T-helper 17 cell (primary cell): ENCODE results near the gene BCAT1. TPM values are rescaled to one million over a fixed set of nuclear protein-coding genes. Genes with fewer than 3 reads are reported as not detected.
A peak's percentile ranks its signal among the peaks of the same experiment; 100 is the strongest.
"Not testable (repeated sequence)": the region's sequence is repeated elsewhere in the genome, so short reads cannot be mapped to it uniquely, and the experiment has no call there.

Source experiments
- ATAC-seq: fragments of 150-1000 bp; cut with Tn5 transposase; 2 replicates; pipeline ENCODE4 v1.10.0; 2021; ENCODE audit warnings: mild to moderate bottlenecking, moderate library complexity
- DNase-seq, 3 donors: peaks; one replicate each; pipeline versions ENCODE4 v3.0.0 to v3.0.0-alpha.2; 2020 to 2021
- H3K9me3 ChIP-seq: one replicate; pipeline ENCODE4 v1.7.0; 2013; ENCODE audit warnings: low read length, mild to moderate bottlenecking; ENCODE audit not compliant: control insufficient read depth, poor library complexity, severe bottlenecking
- H3K27ac Mint-ChIP-seq: one replicate; pipeline ENCODE4 v1.8.0; 2022; ENCODE audit warnings: mild to moderate bottlenecking, moderate library complexity, mixed read lengths
- H3K27me3 Mint-ChIP-seq: one replicate; pipeline ENCODE4 v1.8.0; 2022; ENCODE audit warnings: mixed read lengths
- H3K36me3 Mint-ChIP-seq: one replicate; pipeline ENCODE4 v1.8.0; 2022; ENCODE audit warnings: low read depth, mixed read lengths
- H3K4me1 Mint-ChIP-seq: one replicate; pipeline ENCODE4 v1.8.0; 2022; ENCODE audit warnings: mild to moderate bottlenecking, mixed read lengths
- H3K4me3 Mint-ChIP-seq: one replicate; pipeline ENCODE4 v1.8.0; 2022; ENCODE audit warnings: mild to moderate bottlenecking, moderate library complexity, mixed read lengths
- total RNA-seq, 4 donors: library from RNA in 2 of 4; stranded (reverse) in 2 of 4; gene quantifications; one replicate each; pipeline ENCODE4 v1.2.3 and lab custom pipeline; 2022 to 2026

The BCAT1 gene
- total RNA-seq, 2 donors from 2014 or later, result 1.1 to 1.6 TPM

GRCh38 chr12:24815114-24815423 is 133.8 kb downstream of the BCAT1 start:
- peak overlapping the region; percentile 86 for H3K4me3 Mint-ChIP-seq
- H3K9me3 ChIP-seq, result no peaks in the 10 kb centered on the region
- H3K36me3 Mint-ChIP-seq, result no peaks in the 10 kb centered on the region
- peaks cover 21% of the 10 kb centered on the region for H3K4me1 Mint-ChIP-seq
- ATAC-seq, result no peak
- no peak for DNase-seq
- H3K27me3 Mint-ChIP-seq, result peaks cover 10% of the 10 kb centered on the region
- peak overlapping the region; percentile 69 for H3K27ac Mint-ChIP-seq

- DNase-seq (no peak), ATAC-seq (no peak)
- peak overlapping the region; percentile 69 for H3K27ac Mint-ChIP-seq
Measured at GRCh38 chr12:24814379-24815113, 134.4 kb downstream of the BCAT1 start.

DNA sequence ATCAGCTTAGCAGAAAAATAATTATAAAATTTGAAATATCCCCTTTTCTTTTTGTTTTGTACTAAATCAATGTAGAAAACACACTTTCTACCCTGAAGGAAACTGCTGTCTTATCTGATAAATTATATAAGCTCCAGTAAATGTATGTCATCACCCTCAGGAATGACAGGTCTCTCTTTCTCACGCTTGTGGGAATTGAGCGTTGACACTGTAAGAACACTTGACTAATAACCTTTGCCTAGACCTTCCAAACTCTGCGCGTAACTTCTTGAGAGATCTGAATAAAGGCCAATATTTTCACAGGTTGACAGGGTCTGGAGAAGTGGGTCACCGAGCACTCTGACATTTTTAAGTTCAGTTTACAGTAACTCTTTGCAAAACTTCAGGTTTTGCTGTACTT is 138.5 kb downstream of the BCAT1 start:
- H3K27me3 Mint-ChIP-seq, result peaks cover 10% of the 10 kb centered on the region
- ATAC-seq (no peak), DNase-seq (no peak)
- H3K4me3 Mint-ChIP-seq, result no peak overlapping the region
- no peaks in the 10 kb centered on the region for H3K36me3 Mint-ChIP-seq
- peaks cover 17% of the 10 kb centered on the region for H3K4me1 Mint-ChIP-seq
- no peak overlapping the region for H3K27ac Mint-ChIP-seq
- H3K9me3 ChIP-seq, result no peaks in the 10 kb centered on the region

More at GRCh38 chr12:24814379-24815113, 134.4 kb downstream of the BCAT1 start:
- no peaks in the 10 kb centered on the region for H3K9me3 ChIP-seq
- H3K27me3 Mint-ChIP-seq, result peaks cover 10% of the 10 kb centered on the region
- no peaks in the 10 kb centered on the region for H3K36me3 Mint-ChIP-seq
- peak overlapping the region; percentile 86 for H3K4me3 Mint-ChIP-seq
- H3K4me1 Mint-ChIP-seq, result peaks cover 21% of the 10 kb centered on the region

DNA sequence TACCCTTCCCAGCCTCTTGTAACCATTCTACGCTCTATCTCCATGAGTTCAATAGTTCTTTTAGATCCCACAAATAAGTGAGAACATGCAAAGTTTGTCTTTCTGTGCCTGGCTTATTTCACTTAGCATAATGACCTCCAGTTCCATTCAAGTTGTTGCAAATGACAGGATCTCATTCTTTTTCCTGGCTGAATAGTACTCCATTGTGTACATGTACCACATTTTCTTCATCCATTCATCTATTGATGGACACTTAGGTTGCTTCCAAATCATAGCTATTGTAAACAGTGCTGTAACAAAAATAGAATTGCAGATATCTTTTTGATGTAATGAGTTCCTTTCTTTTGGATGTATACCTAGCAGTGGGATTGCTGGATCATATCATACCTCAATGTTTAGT is 139.6 kb downstream of the BCAT1 start:
- H3K27me3 Mint-ChIP-seq, result peaks cover 10% of the 10 kb centered on the region
- not testable (repeated sequence) for H3K27ac Mint-ChIP-seq, H3K36me3 Mint-ChIP-seq, H3K4me3 Mint-ChIP-seq, H3K9me3 ChIP-seq, DNase-seq, ATAC-seq
- peaks cover 15% of the 10 kb centered on the region for H3K4me1 Mint-ChIP-seq

GRCh38 chr12:24808651-24809050 is 140.2 kb downstream of the BCAT1 start:
- no peak overlapping the region for H3K4me3 Mint-ChIP-seq
- H3K27ac Mint-ChIP-seq, result no peak overlapping the region
- no peaks in the 10 kb centered on the region for H3K36me3 Mint-ChIP-seq
- H3K4me1 Mint-ChIP-seq, result peaks cover 8% of the 10 kb centered on the region
- peaks cover 10% of the 10 kb centered on the region for H3K27me3 Mint-ChIP-seq
- no peaks in the 10 kb centered on the region for H3K9me3 ChIP-seq
- DNase-seq (no peak), ATAC-seq (no peak)

- peaks cover 10% of the 10 kb centered on the region for H3K27me3 Mint-ChIP-seq
- no peak for DNase-seq
- no peak for ATAC-seq
- H3K36me3 Mint-ChIP-seq, result no peaks in the 10 kb centered on the region
- no peaks in the 10 kb centered on the region for H3K9me3 ChIP-seq
- H3K4me3 Mint-ChIP-seq, result no peak overlapping the region
- H3K4me1 Mint-ChIP-seq, result no peaks in the 10 kb centered on the region
- H3K27ac Mint-ChIP-seq, result no peak overlapping the region
Measured at GRCh38 chr12:24806386-24806785, 142.5 kb downstream of the BCAT1 start.

GRCh38 chr12:24803430-24804245 is 145.3 kb downstream of the BCAT1 start:
- ATAC-seq (no peak), DNase-seq (no peak)
- H3K4me3 Mint-ChIP-seq, result no peak overlapping the region
- no peaks in the 10 kb centered on the region for H3K27me3 Mint-ChIP-seq
- no peak overlapping the region for H3K27ac Mint-ChIP-seq
- no peaks in the 10 kb centered on the region for H3K4me1 Mint-ChIP-seq
- H3K9me3 ChIP-seq, result no peaks in the 10 kb centered on the region
- no peaks in the 10 kb centered on the region for H3K36me3 Mint-ChIP-seq

- ATAC-seq, result peak; percentile 18
- Mint-ChIP-seq H3K36me3 (no peaks in the 10 kb centered on the region), H3K4me1 (peaks cover 7% of the 10 kb centered on the region), H3K27me3 (no peaks in the 10 kb centered on the region), H3K27ac (no peak overlapping the region), H3K4me3 (no peak overlapping the region)
- H3K9me3 ChIP-seq, result no peaks in the 10 kb centered on the region
- DNase-seq, result no peak
Measured at GRCh38 chr12:24798335-24798734, 150.6 kb downstream of the BCAT1 start.

DNA sequence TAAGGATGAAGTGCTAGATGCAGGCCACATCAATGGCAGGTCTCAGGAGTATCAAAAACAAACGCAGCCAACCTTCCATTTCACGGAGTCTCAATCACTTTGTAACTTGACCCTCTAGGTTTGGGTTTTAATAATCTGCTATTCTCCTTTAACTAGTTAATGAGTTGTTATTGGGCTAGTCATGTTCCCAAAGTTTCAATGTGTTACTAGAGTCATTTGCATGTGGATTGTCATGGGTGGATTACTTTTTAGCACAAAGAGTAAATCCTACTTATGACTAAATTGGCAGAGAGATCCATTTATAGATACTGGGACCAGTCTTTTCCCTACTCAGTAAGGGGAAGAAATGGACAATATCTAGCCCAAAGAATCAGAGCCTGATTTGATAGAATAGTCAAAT is 151.0 kb downstream of the BCAT1 start:
- ATAC-seq, result no peak
- no peak for DNase-seq
- no peaks in the 10 kb centered on the region for H3K9me3 ChIP-seq
- Mint-ChIP-seq H3K4me3 (no peak overlapping the region), H3K27me3 (no peaks in the 10 kb centered on the region), H3K27ac (no peak overlapping the region), H3K36me3 (no peaks in the 10 kb centered on the region), H3K4me1 (peaks cover 10% of the 10 kb centered on the region)

DNA sequence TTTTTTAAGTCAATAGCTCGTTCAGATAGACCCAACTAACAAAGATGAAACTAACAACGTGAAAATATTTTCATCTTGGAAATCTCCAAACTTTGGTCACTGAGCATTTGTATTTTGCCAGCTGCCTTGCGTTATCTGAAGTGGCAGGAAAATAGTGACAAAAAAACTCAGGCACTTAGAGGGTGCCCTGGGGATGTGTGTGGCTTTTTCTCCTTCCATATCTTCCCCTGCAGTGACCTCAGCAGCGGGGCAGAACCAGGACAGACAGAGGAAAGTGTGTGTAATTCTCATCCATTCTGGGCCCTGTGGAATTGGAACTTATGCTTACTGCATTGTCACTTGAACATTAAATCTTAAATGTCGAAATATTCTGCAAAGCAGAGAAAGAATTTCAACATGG is 152.0 kb downstream of the BCAT1 start:
- H3K4me3 Mint-ChIP-seq, result no peak overlapping the region

DNA sequence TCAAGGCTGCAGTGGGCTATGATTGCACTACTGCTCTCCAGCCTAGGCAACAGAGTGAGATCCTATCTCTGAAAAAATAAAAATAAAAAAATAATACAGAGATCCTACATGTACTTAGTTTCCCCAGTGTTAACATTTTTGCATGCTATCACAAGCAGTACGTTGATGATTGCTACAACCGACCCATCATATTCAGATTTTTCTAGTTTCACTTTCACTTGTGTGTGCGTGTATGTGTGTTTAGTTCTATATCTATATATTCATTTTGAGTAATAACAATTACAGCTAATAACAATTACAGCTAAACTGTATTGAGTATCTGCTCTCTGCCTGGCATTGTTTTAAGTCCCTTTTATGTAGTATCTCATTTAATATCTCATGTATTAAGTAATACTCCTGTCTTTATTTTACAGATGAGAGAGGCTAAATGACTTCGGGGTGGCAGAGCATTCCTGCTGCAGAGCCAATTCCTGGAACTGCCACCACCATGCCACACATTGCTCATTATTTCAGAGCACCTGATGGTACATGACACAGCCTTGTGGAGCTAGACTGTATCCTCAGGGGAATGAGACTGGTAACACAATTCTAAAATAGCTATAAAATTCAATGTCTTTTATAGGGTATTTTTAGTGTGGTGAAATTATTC is 153.1 kb downstream of the BCAT1 start:
- no peaks in the 10 kb centered on the region for H3K27me3 Mint-ChIP-seq
- H3K4me3 Mint-ChIP-seq, result peak overlapping the region; percentile 86
- H3K36me3 Mint-ChIP-seq, result no peaks in the 10 kb centered on the region
- peak overlapping the region; percentile 69 for H3K27ac Mint-ChIP-seq
- DNase-seq (no peak), ATAC-seq (peak; percentile 42)
- peaks cover 16% of the 10 kb centered on the region for H3K4me1 Mint-ChIP-seq
- no peaks in the 10 kb centered on the region for H3K9me3 ChIP-seq

More for the DNA sequence above, 152.0 kb downstream of the BCAT1 start:
- H3K27ac Mint-ChIP-seq, result no peak overlapping the region
- ATAC-seq, result no peak
- no peaks in the 10 kb centered on the region for H3K27me3 Mint-ChIP-seq
- H3K36me3 Mint-ChIP-seq, result no peaks in the 10 kb centered on the region
- peaks cover 13% of the 10 kb centered on the region for H3K4me1 Mint-ChIP-seq
- DNase-seq, result no peak
- no peaks in the 10 kb centered on the region for H3K9me3 ChIP-seq

DNA sequence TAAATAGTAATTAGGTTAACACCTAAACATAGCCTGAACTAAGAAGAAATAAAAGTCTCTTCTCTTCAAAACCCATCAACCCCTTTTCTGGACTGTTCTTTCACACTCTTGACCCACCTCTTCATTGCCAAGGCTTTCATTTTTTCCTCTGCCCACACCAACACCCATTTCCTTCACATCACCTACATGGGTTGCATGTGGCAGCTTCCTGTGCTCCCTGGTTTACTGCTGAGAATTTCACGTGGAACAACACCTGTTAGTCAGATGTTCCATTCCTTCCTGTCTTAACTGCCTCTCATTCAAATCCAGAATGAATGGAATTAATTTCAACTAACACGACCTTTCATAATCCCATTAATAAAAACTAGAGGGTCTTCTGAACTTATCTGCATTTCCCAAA is 157.3 kb downstream of the BCAT1 start:
- H3K4me1 Mint-ChIP-seq, result peaks cover 16% of the 10 kb centered on the region
- no peak overlapping the region for H3K27ac Mint-ChIP-seq
- peaks cover 14% of the 10 kb centered on the region for H3K27me3 Mint-ChIP-seq
- DNase-seq (no peak), ATAC-seq (no peak)
- no peaks in the 10 kb centered on the region for H3K9me3 ChIP-seq
- no peaks in the 10 kb centered on the region for H3K36me3 Mint-ChIP-seq
- no peak overlapping the region for H3K4me3 Mint-ChIP-seq

GRCh38 chr12:24788886-24789285 is 160.0 kb downstream of the BCAT1 start:
- no peak for ATAC-seq
- peaks cover 31% of the 10 kb centered on the region for H3K27me3 Mint-ChIP-seq

More at GRCh38 chr12:24788886-24789285, 160.0 kb downstream of the BCAT1 start:
- H3K9me3 ChIP-seq, result no peaks in the 10 kb centered on the region
- Mint-ChIP-seq H3K4me1 (peaks cover 8% of the 10 kb centered on the region), H3K27ac (no peak overlapping the region), H3K4me3 (no peak overlapping the region), H3K36me3 (no peaks in the 10 kb centered on the region)
- no peak for DNase-seq
